ENCODE data around the gene ZNF750. TPM values are rescaled to one million over a fixed set of nuclear protein-coding genes. Genes with fewer than 3 reads are reported as not detected.

The ZNF750 gene
- 26.7 and 33.1 TPM in 2 replicates for total RNA-seq

DNA sequence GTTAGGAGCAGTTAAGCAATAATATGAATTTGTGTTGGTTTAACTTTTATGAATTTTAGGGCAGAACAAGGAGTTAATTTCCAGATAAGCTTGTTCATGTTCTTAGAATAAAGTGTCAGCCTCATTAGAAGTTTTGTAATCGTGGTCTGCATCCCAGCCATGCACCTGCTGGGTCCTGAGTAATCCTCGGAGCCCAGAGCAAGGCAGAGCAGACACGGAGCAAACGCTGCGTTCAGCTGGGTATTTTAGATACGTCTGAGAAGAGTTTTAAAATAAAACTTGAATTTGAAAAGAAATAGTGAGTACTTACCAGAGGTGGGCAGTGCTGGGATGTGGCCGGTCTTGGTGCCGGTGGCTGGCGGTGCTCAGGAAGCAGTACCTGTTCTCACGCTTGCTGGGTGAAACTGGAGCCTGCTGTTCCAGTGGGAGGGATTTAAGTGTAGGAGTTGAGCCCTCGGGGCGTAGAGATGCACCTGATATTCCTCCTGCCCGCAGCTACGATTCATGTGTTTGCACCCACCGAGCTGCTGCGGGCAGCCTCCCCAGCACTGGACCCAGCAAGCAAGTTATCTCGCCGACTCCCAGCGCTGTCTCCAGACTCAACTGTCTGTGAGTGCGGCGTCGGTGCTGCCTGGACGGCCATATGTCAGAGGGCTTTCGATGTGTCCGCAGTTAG lies at the start of gene ZNF750:
Gene ZNF750 (minus strand): TSS at position 406 of the 676 bp plus-strand sequence. CDS start 7,568 bp downstream, outside the sequence.

Other genes starting within 250 kb of the ZNF750 start
- 67.0 and 75.7 TPM in 2 replicates for gene WDR45B, start 191.6 kb downstream of the ZNF750 start, total RNA-seq
- gene RAB40B, start 141.3 kb downstream of the ZNF750 start, total RNA-seq: 14.0 and 17.0 TPM in 2 replicates
- gene FN3KRP, start 123.3 kb downstream of the ZNF750 start, total RNA-seq: 15.0 and 17.4 TPM in 2 replicates
- gene FN3K, start 104.4 kb downstream of the ZNF750 start, total RNA-seq: 0.99 and 1.1 TPM in 2 replicates
- gene TBCD, start 88.0 kb downstream of the ZNF750 start, total RNA-seq: 55.4 and 95.8 TPM in 2 replicates
- gene METRNL, start 239.6 kb upstream of the ZNF750 start, total RNA-seq: 74.2 and 90.4 TPM in 2 replicates

Measured in airway epithelial cell (primary cell).